A549 (cell line): Measurements from ENCODE around the gene ATP10B. TPM values are rescaled to one million over a fixed set of nuclear protein-coding genes. Genes with fewer than 3 reads are reported as not detected.

Experiments
- ATAC-seq, 2 experiments: fragments of 200-7000 bp in 1 of 2; fragments of >200 bp in 1 of 2; cut with Nextera tagmentation in 1 of 2; cut with Tn5 transposase in 1 of 2; 3 replicates each; pipeline versions ENCODE4 v1.8.0 to v1.9.1; 2018 to 2020; ENCODE audit warnings: mild to moderate bottlenecking in 1 of 2, moderate library complexity in 1 of 2
- CTCF ChIA-PET: fragments of 300-600 bp; sonication (Branson Sonifier 250); formaldehyde crosslinking; extraction: SDS; loops from one replicate; lab custom pipeline; 2021; ENCODE audit warnings: antibody characterized with exemption, inconsistent platforms; lab: Yijun Ruan, JAX
- POLR2A ChIA-PET: fragments of 350-600 bp; formaldehyde crosslinking; extraction: SDS; loops from one replicate; lab custom pipeline; 2021; ENCODE audit warnings: antibody characterized with exemption, inconsistent platforms; lab: Yijun Ruan, JAX
- DNase-seq, 2 experiments: peaks; one replicate each; pipeline versions ENCODE4 v3.0.0 to v3.0.0-alpha.2; 2011 to 2016; ENCODE audit warnings: low read depth in 1 of 2, low spot score in 1 of 2
- FAIRE-seq: peaks from 2 replicates; lab custom pipeline; 2011; peaks lifted over from hg19 to GRCh38; lab: Jason Lieb, UNC
- H3K27ac ChIP-seq, 2 experiments: fragments of >200 bp; sonication (Bioruptor Twin); formaldehyde crosslinking; 3 replicates each; pipeline ENCODE4 v1.5.1; 2016 to 2017
- H3K4me1 ChIP-seq: fragments of >200 bp; sonication (Bioruptor Twin); formaldehyde crosslinking; 3 replicates; pipeline ENCODE4 v1.6.1; 2016
- H3K4me2 ChIP-seq: fragments of >200 bp; sonication (Bioruptor Twin); formaldehyde crosslinking; 3 replicates; pipeline ENCODE4 v1.6.1; 2016
- H3K4me3 ChIP-seq: fragments of >200 bp; sonication (Bioruptor Twin); formaldehyde crosslinking; 3 replicates; pipeline ENCODE4 v1.5.1; 2016
- H3K9me3 ChIP-seq: fragments of >200 bp; sonication (Bioruptor Twin); formaldehyde crosslinking; 3 replicates; pipeline ENCODE4 v1.6.1; 2016
- BHLHE40 ChIP-seq: IDR thresholded peaks from 2 replicates; pipeline ENCODE4 v1.6.1; 2012; ENCODE audit warnings: low read depth, low read length, inconsistent platforms
- CBX8 ChIP-seq: fragments of 200-600 bp; sonication (generic); IDR thresholded peaks from 2 replicates; pipeline ENCODE4 v1.6.1; 2016
- CHD2 ChIP-seq: fragments of 150-350 bp; IDR thresholded peaks from 2 replicates; pipeline ENCODE4 v1.6.1; 2014; ENCODE audit warnings: low read length; ENCODE audit not compliant: partially characterized antibody
- CHD4 ChIP-seq: fragments of 200-600 bp; sonication (generic); IDR thresholded peaks from 2 replicates; pipeline ENCODE4 v1.6.1; 2016; ENCODE audit warnings: antibody characterized with exemption, mild to moderate bottlenecking, borderline replicate concordance
- CTCF ChIP-seq: fragments of >200 bp; sonication (Bioruptor Twin); formaldehyde crosslinking; IDR thresholded peaks from 3 replicates; pipeline ENCODE4 v1.5.1; 2016
- E2F6 ChIP-seq: IDR thresholded peaks from 2 replicates; pipeline ENCODE4 v1.6.1; 2012; ENCODE audit warnings: low read depth, borderline replicate concordance
- EHF ChIP-seq: fragments of 250-450 bp; sonication (Bioruptor Pico); IDR thresholded peaks from 2 replicates; pipeline ENCODE4 v1.5.0; 2020; ENCODE audit warnings: mild to moderate bottlenecking
- FOSB ChIP-seq: fragments of 250-450 bp; sonication (Bioruptor Pico); IDR thresholded peaks from 2 replicates; pipeline ENCODE4 v1.5.0; 2020; ENCODE audit warnings: mild to moderate bottlenecking, moderate library complexity
- GATA3 ChIP-seq: IDR thresholded peaks from 2 replicates; pipeline ENCODE4 v1.6.1; 2012; ENCODE audit warnings: borderline replicate concordance
- HDAC2 ChIP-seq: fragments of 200-600 bp; sonication (generic); IDR thresholded peaks from 2 replicates; pipeline ENCODE4 v1.6.1; 2016
- HEYL ChIP-seq: fragments of 250-450 bp; sonication (Bioruptor Pico); IDR thresholded peaks from 2 replicates; pipeline ENCODE4 v1.8.0; 2021; ENCODE audit warnings: mild to moderate bottlenecking, moderate library complexity
- HOXB13 ChIP-seq: fragments of 250-450 bp; sonication (Bioruptor Pico); IDR thresholded peaks from 2 replicates; pipeline ENCODE4 v1.5.0; 2020; ENCODE audit warnings: low read depth, mild to moderate bottlenecking, moderate library complexity
- KDM5A ChIP-seq: fragments of 200-600 bp; sonication (generic); IDR thresholded peaks from 2 replicates; pipeline ENCODE4 v1.6.1; 2016; ENCODE audit warnings: antibody characterized with exemption, mild to moderate bottlenecking
- MAFK ChIP-seq: fragments of 450-650 bp; IDR thresholded peaks from 2 replicates; pipeline ENCODE4 v1.6.1; 2014; ENCODE audit not compliant: partially characterized antibody
- MAZ ChIP-seq: fragments of 150-350 bp; IDR thresholded peaks from 2 replicates; pipeline ENCODE4 v1.6.1; 2014; ENCODE audit warnings: antibody characterized with exemption, low read depth, low read length, borderline replicate concordance
- MYC ChIP-seq: IDR thresholded peaks from 2 replicates; pipeline ENCODE4 v1.6.1; 2012; ENCODE audit warnings: mild to moderate bottlenecking, inconsistent platforms, low read length, improper control_type of control experiment, borderline replicate concordance
- POLR2A ChIP-seq: IDR thresholded peaks from 2 replicates; pipeline ENCODE4 v1.6.1; 2012; ENCODE audit warnings: mild to moderate bottlenecking, low read length
- RARB ChIP-seq: fragments of 250-450 bp; sonication (Bioruptor Pico); IDR thresholded peaks from 2 replicates; pipeline ENCODE4 v1.8.0; 2021; ENCODE audit warnings: mild to moderate bottlenecking, moderate library complexity
- RCOR1 ChIP-seq: fragments of 150-350 bp; IDR thresholded peaks from 2 replicates; pipeline ENCODE4 v1.6.1; 2014; ENCODE audit warnings: antibody characterized with exemption, low read length, low read depth
- RFX5 ChIP-seq: fragments of 450-650 bp; IDR thresholded peaks from 2 replicates; pipeline ENCODE4 v1.7.1; 2014; ENCODE audit warnings: antibody characterized with exemption, mild to moderate bottlenecking, moderate library complexity
- SMC3 ChIP-seq: fragments of >200 bp; sonication (Bioruptor Twin); formaldehyde crosslinking; IDR thresholded peaks from 3 replicates; pipeline ENCODE4 v1.6.1; 2018; ENCODE audit warnings: inconsistent platforms
- TP53 ChIP-seq: fragments of 250-450 bp; sonication (Bioruptor Pico); IDR thresholded peaks from 2 replicates; pipeline ENCODE4 v1.5.0; 2021; ENCODE audit warnings: mild to moderate bottlenecking, moderate library complexity
- ZC3H11A ChIP-seq: fragments of 450-650 bp; IDR thresholded peaks from 2 replicates; pipeline ENCODE4 v1.6.1; 2014; ENCODE audit warnings: antibody characterized with exemption, mild to moderate bottlenecking
- ZFP36 ChIP-seq: fragments of 450-650 bp; IDR thresholded peaks from 2 replicates; pipeline ENCODE4 v1.6.1; 2014; ENCODE audit warnings: borderline replicate concordance; ENCODE audit not compliant: partially characterized antibody
- WGBS: methylation state at CpG from one replicate; pipeline ENCODE4 v1.1.6; 2017; ENCODE audit errors: missing lambda C conversion rate; 5-methylcytosine and 5-hydroxymethylcytosine counted together
- polyA plus RNA-seq, 4 experiments: library from polyadenylated mRNA; depleted of rRNA in 3 of 4; stranded (reverse); fragments of >200 nt; fragmentation: RNase III in 1 of 4; extraction: RNeasy Plus Mini Kit Qiagen cat#74134 plus additional on column Dnase treatment in 1 of 4; gene quantifications; 2 replicates in 3 of 4; 3 replicates in 1 of 4; pipeline ENCODE4 v1.2.3, GENCODE V29; 2011 to 2017
- TF ChIP-seq, protein P1 (sequence below): fragments of 200-600 bp; sonication (generic); IDR thresholded peaks from 2 replicates; pipeline ENCODE4 v1.6.1; 2016; ENCODE audit warnings: antibody characterized with exemption, mild to moderate bottlenecking, moderate library complexity
- TF ChIP-seq, protein P2 (sequence below): fragments of 250-450 bp; sonication (Bioruptor Pico); IDR thresholded peaks from 2 replicates; pipeline ENCODE4 v1.5.0; 2021; ENCODE audit warnings: mild to moderate bottlenecking, moderate library complexity, borderline replicate concordance
- TF ChIP-seq, protein P3 (sequence below): fragments of >200 bp; sonication (Bioruptor Twin); formaldehyde crosslinking; IDR thresholded peaks from 3 replicates; pipeline ENCODE4 v1.6.1; 2016
- TF ChIP-seq, protein P4 (sequence below): fragments of 450-650 bp; IDR thresholded peaks from 2 replicates; pipeline ENCODE4 v1.6.1; 2014; ENCODE audit warnings: antibody characterized with exemption

Gene ATP10B
- polyA plus RNA-seq, 2 of the 4 experiments (the other 2 are of a cell fraction) = not detected

DNA sequence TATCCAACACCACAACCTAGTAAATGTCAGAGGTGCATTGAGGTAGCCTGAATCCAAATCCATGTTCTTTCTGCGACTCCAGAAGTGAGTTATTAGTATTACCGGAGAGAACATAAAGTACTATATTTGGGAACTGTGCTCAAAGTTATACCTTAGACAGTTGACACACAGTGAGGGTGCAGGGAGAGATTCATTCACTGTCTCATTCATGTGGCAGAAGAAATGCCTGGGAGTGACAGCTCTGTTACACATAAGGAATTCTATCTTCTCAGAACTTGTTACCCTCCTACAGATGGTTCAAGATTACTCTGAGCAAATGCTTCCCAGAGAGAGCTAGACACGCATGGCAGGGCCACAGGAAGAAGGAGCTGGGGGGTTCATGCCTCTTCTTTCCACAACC is 103.0 kb downstream of the ATP10B start:
- DNase-seq (no peak), FAIRE-seq (no peak), ATAC-seq (no peak)
- H3K4me2 ChIP-seq = no peak overlapping the region
- H3K4me3 ChIP-seq = no peak overlapping the region
- H3K4me1 ChIP-seq = no peaks in the 10 kb centered on the region
- TF ChIP-seq, protein P1, sequence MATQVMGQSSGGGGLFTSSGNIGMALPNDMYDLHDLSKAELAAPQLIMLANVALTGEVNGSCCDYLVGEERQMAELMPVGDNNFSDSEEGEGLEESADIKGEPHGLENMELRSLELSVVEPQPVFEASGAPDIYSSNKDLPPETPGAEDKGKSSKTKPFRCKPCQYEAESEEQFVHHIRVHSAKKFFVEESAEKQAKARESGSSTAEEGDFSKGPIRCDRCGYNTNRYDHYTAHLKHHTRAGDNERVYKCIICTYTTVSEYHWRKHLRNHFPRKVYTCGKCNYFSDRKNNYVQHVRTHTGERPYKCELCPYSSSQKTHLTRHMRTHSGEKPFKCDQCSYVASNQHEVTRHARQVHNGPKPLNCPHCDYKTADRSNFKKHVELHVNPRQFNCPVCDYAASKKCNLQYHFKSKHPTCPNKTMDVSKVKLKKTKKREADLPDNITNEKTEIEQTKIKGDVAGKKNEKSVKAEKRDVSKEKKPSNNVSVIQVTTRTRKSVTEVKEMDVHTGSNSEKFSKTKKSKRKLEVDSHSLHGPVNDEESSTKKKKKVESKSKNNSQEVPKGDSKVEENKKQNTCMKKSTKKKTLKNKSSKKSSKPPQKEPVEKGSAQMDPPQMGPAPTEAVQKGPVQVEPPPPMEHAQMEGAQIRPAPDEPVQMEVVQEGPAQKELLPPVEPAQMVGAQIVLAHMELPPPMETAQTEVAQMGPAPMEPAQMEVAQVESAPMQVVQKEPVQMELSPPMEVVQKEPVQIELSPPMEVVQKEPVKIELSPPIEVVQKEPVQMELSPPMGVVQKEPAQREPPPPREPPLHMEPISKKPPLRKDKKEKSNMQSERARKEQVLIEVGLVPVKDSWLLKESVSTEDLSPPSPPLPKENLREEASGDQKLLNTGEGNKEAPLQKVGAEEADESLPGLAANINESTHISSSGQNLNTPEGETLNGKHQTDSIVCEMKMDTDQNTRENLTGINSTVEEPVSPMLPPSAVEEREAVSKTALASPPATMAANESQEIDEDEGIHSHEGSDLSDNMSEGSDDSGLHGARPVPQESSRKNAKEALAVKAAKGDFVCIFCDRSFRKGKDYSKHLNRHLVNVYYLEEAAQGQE = no peak
- TF ChIP-seq FOSB (CRISPR knock-in tag) (no peak), RARB (no peak), HEYL (CRISPR knock-in tag) (no peak), TP53 (no peak), CBX8 (no peak), POLR2A (no peak), RCOR1 (no peak), ZC3H11A (no peak), KDM5A (no peak), GATA3 (no peak), CTCF (no peak)
- TF ChIP-seq, protein P2, sequence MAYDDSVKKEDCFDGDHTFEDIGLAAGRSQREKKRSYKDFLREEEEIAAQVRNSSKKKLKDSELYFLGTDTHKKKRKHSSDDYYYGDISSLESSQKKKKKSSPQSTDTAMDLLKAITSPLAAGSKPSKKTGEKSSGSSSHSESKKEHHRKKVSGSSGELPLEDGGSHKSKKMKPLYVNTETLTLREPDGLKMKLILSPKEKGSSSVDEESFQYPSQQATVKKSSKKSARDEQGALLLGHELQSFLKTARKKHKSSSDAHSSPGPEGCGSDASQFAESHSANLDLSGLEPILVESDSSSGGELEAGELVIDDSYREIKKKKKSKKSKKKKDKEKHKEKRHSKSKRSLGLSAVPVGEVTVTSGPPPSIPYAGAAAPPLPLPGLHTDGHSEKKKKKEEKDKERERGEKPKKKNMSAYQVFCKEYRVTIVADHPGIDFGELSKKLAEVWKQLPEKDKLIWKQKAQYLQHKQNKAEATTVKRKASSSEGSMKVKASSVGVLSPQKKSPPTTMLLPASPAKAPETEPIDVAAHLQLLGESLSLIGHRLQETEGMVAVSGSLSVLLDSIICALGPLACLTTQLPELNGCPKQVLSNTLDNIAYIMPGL (CRISPR knock-in tag) = no peak
- TF ChIP-seq, protein P3, sequence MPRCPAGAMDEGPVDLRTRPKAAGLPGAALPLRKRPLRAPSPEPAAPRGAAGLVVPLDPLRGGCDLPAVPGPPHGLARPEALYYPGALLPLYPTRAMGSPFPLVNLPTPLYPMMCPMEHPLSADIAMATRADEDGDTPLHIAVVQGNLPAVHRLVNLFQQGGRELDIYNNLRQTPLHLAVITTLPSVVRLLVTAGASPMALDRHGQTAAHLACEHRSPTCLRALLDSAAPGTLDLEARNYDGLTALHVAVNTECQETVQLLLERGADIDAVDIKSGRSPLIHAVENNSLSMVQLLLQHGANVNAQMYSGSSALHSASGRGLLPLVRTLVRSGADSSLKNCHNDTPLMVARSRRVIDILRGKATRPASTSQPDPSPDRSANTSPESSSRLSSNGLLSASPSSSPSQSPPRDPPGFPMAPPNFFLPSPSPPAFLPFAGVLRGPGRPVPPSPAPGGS = no peak
- 54% methylated on average over 3 of the region's 3 CpGs for WGBS
- ChIA-PET POLR2A (no interaction called here), CTCF (interaction anchor here (0.6 kb wide), 1 partner anchor 342 kb away, joined by 3 read pairs; no protein-coding TSS in a partner anchor)
- no peak overlapping the region for H3K27ac ChIP-seq
- H3K9me3 ChIP-seq = no peaks in the 10 kb centered on the region

GRCh38 chr5:160747987-160748386 is 104.0 kb downstream of the ATP10B start:
- Histone ChIP-seq H3K4me1 (no peaks in the 10 kb centered on the region), H3K4me2 (no peak overlapping the region), H3K9me3 (no peaks in the 10 kb centered on the region), H3K27ac (no peak overlapping the region), H3K4me3 (no peak overlapping the region)
- no peak for ATAC-seq
- no peak for FAIRE-seq
- ChIA-PET CTCF (interaction anchor here (0.6 kb wide), 1 partner anchor 94 kb away, joined by 3 read pairs; no protein-coding TSS in a partner anchor), POLR2A (no interaction called here)
- WGBS = 40% methylated on average over 9 of the region's 10 CpGs
- DNase-seq = no peak
- TF ChIP-seq ZC3H11A (no peak), CHD2 (no peak), MYC (no peak), SMC3 (no peak), BHLHE40 (no peak), MAZ (no peak), ZFP36 (no peak), HDAC2 (no peak), EHF (CRISPR knock-in tag) (no peak), RFX5 (no peak), MAFK (no peak), E2F6 (no peak), HOXB13 (CRISPR knock-in tag) (no peak), CHD4 (no peak)
- TF ChIP-seq, protein P2 (CRISPR knock-in tag) = no peak
- TF ChIP-seq, protein P4, sequence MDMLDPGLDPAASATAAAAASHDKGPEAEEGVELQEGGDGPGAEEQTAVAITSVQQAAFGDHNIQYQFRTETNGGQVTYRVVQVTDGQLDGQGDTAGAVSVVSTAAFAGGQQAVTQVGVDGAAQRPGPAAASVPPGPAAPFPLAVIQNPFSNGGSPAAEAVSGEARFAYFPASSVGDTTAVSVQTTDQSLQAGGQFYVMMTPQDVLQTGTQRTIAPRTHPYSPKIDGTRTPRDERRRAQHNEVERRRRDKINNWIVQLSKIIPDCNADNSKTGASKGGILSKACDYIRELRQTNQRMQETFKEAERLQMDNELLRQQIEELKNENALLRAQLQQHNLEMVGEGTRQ = no peak
